Prostate gland (tissue), 2 donors: Measurements from ENCODE around the gene BLM. TPM values are rescaled to one million over a fixed set of nuclear protein-coding genes. Genes with fewer than 3 reads are reported as not detected.

ENCODE experiments used
- DNase-seq: peaks from one replicate; pipeline ENCODE4 v3.0.0-alpha.2; 2019; ENCODE audit warnings: low spot score
- H3K27ac ChIP-seq, 2 donors: fragments of 200-600 bp; sonication (generic); 2 replicates each; pipeline ENCODE4 v1.5.1; 2017 to 2019
- H3K27me3 ChIP-seq: fragments of 200-600 bp; sonication (generic); replicated peaks from 2 replicates; pipeline ENCODE4 v1.5.1; 2019; ENCODE audit not compliant: insufficient read depth
- H3K36me3 ChIP-seq, 2 donors: fragments of 200-600 bp; sonication (generic); 1 replicate in 1 of 2; 2 replicates in 1 of 2; pipeline versions ENCODE4 v1.5.1 to v1.8.1; 2017 to 2019
- H3K4me1 ChIP-seq: fragments of 200-600 bp; sonication (generic); replicated peaks from 2 replicates; pipeline ENCODE4 v1.5.1; 2019
- H3K4me3 ChIP-seq, 2 donors: fragments of 200-600 bp; sonication (generic); 2 replicates each; pipeline ENCODE4 v1.5.1; 2017 to 2019
- H3K9me3 ChIP-seq: fragments of 200-600 bp; sonication (generic); 2 replicates; pipeline ENCODE4 v1.5.1; 2017
- POLR2A ChIP-seq: fragments of 450-650 bp; IDR thresholded peaks from one replicate; pipeline ENCODE4 v1.6.1; 2016; ENCODE audit warnings: antibody characterized with exemption, mild to moderate bottlenecking
- POLR2AphosphoS5 ChIP-seq: sonication (generic); formaldehyde crosslinking; IDR thresholded peaks from one replicate; pipeline ENCODE4 v1.6.1; 2017; ENCODE audit warnings: antibody characterized with exemption
- WGBS: methylation state at CpG from one replicate; pipeline ENCODE4 v1.1.5; 2018; 5-methylcytosine and 5-hydroxymethylcytosine counted together
- intact Hi-C: fragments of 100-400 bp; cut with DNase I; formaldehyde crosslinking; loops from one replicate; pipeline ENCODE4 v1.14.2; 2022
- total RNA-seq, 2 donors: library from RNA; depleted of rRNA; stranded (reverse); fragments of >200 nt; gene quantifications; one replicate each; pipeline ENCODE4 v1.1.0, GENCODE V29; 2016
- TF ChIP-seq, protein P1 (sequence below), 4 experiments: fragments of 200-600 bp in 2 of 4; fragments of 450-650 bp in 2 of 4; sonication (generic) in 2 of 4; IDR thresholded peaks; 1 replicate in 3 of 4; 2 replicates in 1 of 4; pipeline ENCODE4 v1.5.1; 2016 to 2019; ENCODE audit warnings: antibody characterized with exemption in 4 of 4, mild to moderate bottlenecking in 2 of 4, moderate library complexity in 2 of 4

BLM gene
- total RNA-seq, 2 donors from 2014 or later: 1.4 to 4.9 TPM

DNA sequence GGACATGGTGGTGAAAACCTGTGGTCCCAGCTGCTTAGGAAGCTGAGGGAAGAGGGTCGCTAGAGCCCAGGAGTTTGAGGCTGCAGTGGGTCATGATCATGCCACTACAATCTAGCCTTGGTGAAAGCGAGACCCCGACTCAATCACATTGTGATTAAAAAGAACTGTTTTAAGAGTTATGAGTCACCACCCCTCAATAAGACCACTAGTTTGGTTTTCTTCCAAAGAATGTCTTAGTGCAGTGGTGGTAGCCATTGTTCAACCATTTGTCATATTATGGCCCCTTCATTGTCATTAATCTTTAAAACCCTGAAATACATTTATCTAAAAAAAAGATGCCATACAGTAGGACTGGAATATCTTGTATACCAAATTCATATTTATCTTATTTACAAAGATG lies 48.8 kb downstream of the BLM start:
- Histone ChIP-seq H3K4me1 (no peaks in the 10 kb centered on the region), H3K27ac (no peak overlapping the region), H3K9me3 (no peaks in the 10 kb centered on the region), H3K27me3 (no peaks in the 10 kb centered on the region), H3K4me3 (no peak overlapping the region), H3K36me3 (no peaks in the 10 kb centered on the region)
- intact Hi-C loops: no loop called here
- DNase-seq: no peak
- 99% methylated on average over 3 of the region's 3 CpGs for WGBS
- TF ChIP-seq, protein P1, sequence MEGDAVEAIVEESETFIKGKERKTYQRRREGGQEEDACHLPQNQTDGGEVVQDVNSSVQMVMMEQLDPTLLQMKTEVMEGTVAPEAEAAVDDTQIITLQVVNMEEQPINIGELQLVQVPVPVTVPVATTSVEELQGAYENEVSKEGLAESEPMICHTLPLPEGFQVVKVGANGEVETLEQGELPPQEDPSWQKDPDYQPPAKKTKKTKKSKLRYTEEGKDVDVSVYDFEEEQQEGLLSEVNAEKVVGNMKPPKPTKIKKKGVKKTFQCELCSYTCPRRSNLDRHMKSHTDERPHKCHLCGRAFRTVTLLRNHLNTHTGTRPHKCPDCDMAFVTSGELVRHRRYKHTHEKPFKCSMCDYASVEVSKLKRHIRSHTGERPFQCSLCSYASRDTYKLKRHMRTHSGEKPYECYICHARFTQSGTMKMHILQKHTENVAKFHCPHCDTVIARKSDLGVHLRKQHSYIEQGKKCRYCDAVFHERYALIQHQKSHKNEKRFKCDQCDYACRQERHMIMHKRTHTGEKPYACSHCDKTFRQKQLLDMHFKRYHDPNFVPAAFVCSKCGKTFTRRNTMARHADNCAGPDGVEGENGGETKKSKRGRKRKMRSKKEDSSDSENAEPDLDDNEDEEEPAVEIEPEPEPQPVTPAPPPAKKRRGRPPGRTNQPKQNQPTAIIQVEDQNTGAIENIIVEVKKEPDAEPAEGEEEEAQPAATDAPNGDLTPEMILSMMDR (IDR thresholded peaks at IDR 0.05): no peak
- TF ChIP-seq POLR2AphosphoS5 (no peak), POLR2A (no peak)

DNA sequence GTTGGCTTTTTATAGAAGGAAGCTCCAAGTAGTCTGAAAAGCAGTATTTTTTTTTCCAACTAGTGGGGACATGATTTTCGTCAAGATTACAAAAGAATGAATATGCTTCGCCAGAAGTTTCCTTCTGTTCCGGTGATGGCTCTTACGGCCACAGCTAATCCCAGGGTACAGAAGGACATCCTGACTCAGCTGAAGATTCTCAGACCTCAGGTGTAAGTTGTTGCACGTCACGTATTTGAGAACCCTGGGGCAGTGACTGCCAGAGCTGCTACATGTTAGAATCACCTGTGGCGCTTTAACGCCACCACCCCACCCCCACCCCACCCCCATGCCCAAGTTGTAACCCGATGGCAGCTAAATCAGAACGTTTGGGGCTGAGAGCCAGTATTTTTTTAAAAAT lies 52.2 kb downstream of the BLM start:
- TF ChIP-seq, protein P1 (IDR thresholded peaks at IDR 0.05): no peak
- TF ChIP-seq POLR2AphosphoS5 (no peak), POLR2A (no peak)
- WGBS: 48% methylated on average over 10 of the region's 10 CpGs
- Histone ChIP-seq H3K27me3 (no peaks in the 10 kb centered on the region), H3K9me3 (no peaks in the 10 kb centered on the region), H3K4me3 (no peak overlapping the region), H3K36me3 (no peaks in the 10 kb centered on the region), H3K27ac (no peak overlapping the region), H3K4me1 (no peaks in the 10 kb centered on the region)
- peak; percentile 12 for DNase-seq
- intact Hi-C loops: no loop called here

DNA sequence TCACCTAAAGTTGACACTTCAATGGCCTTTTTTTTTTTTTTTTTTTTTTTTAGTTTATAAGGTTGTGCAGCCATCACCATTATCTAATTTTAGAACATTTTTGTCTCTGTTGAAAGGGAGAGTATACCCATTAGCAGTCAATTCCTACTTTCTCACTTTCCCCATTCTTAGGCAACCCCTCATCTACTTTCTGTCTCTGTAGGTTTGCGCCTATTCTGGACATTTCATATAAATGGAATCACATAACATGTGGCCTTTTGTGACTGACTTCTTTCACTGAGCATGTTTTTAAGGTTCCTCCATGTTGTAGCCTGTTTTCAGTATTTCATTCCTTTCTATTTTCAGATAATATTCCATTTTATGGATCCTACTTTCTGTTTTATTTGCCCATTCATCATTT lies 56.3 kb downstream of the BLM start:
- Histone ChIP-seq H3K27me3 (no peaks in the 10 kb centered on the region), H3K4me3 (no peak overlapping the region), H3K9me3 (no peaks in the 10 kb centered on the region), H3K4me1 (no peaks in the 10 kb centered on the region), H3K27ac (no peak overlapping the region), H3K36me3 (no peaks in the 10 kb centered on the region)
- no peak for DNase-seq
- WGBS: 100% methylated on average over 1 of the region's 1 CpG
- TF ChIP-seq, protein P1 (IDR thresholded peaks at IDR 0.05): no peak
- TF ChIP-seq POLR2AphosphoS5 (no peak), POLR2A (no peak)
- intact Hi-C loops: no loop called here

DNA sequence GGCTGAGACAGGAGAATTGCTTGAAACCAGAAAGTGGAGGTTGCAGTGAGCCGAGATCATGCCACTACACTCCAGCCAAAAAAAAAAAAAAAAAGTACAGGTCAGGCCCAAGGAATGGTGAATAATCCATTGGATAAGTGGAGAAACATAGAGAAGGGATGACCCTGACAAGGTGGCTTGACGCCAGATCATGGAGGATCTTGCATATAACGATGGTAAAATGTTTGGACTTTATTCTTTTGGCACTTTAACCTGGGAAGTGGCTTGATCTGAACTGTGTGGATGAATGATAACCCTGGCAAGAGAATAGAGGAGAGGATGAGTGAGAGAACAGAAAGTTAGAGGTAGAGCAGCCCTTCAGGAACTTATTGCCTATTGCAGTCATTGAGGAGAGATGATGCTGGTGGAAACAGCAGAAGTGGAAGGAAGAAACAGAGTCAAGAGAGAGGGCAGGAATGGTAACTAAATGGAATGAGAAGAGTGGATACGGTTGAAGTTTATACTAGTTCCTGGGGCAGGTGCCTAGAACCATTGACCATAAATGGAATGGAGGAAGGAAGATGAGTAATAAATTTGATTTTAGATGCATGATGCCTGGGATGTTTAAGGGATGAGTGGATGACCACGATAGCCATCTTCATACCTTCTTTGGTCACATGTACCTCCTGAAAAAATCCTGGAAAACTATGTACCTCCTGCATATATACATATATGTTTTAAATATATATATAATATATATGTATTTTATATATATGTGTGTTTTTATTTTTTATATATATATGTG lies 57.8 kb downstream of the BLM start:
- H3K27me3 ChIP-seq: no peaks in the 10 kb centered on the region
- H3K9me3 ChIP-seq: no peaks in the 10 kb centered on the region
- H3K4me1 ChIP-seq: no peaks in the 10 kb centered on the region
- H3K27ac ChIP-seq: no peak overlapping the region
- no peaks in the 10 kb centered on the region for H3K36me3 ChIP-seq
- H3K4me3 ChIP-seq: no peak overlapping the region
- TF ChIP-seq POLR2AphosphoS5: no peak
- TF ChIP-seq, protein P1 (IDR thresholded peaks at IDR 0.05): no peak
- no peak for DNase-seq
- WGBS: 84% methylated on average over 5 of the region's 5 CpGs
- intact Hi-C loops: no loop called here

DNA sequence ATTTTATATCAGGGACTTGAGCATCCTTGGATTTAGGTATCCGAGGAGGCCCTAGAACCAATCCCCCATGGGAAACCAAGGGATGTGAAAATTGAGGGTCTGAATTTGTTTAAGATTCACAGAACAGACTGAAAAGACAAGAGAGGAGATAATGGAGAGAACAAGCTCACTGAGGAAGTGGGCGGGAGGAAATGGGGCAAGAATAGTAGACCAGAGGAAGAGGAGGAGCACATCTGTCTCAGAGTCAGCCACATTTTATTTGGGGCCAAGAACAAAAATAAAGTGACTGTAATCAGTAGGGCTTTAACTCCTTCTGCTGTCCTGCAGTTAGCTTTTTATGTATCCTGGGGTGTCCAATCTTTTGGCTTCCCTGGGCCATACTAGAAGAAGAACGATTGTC lies 63.8 kb downstream of the BLM start:
- no peaks in the 10 kb centered on the region for H3K27me3 ChIP-seq
- WGBS: 89% methylated on average over 3 of the region's 3 CpGs
- H3K4me3 ChIP-seq: no peak overlapping the region
- H3K36me3 ChIP-seq: no peaks in the 10 kb centered on the region
- H3K27ac ChIP-seq: no peak overlapping the region
- intact Hi-C loops: no loop called here
- no peaks in the 10 kb centered on the region for H3K9me3 ChIP-seq
- TF ChIP-seq POLR2AphosphoS5 (no peak), POLR2A (no peak)
- TF ChIP-seq, protein P1 (IDR thresholded peaks at IDR 0.05): no peak
- no peak for DNase-seq
- H3K4me1 ChIP-seq: no peaks in the 10 kb centered on the region
